MM.1S (cell line): ENCODE data around the gene BMP10.

Experiments used
- CTCF ChIP-seq: fragments of 300-600 bp; sonication (generic); IDR thresholded peaks from 2 replicates; pipeline ENCODE4 v1.5.1; 2016; ENCODE audit warnings: antibody characterized with exemption, low read length, mixed read lengths
- EZH2 ChIP-seq: fragments of 300-600 bp; sonication (generic); optimal IDR thresholded peaks from 2 replicates; pipeline ENCODE3; 2017; ENCODE audit warnings: low read depth, mild to moderate bottlenecking, antibody characterized with exemption, low read length, mixed read lengths
- EZH2phosphoT487 ChIP-seq: fragments of 300-600 bp; sonication (generic); IDR thresholded peaks from 2 replicates; pipeline ENCODE4 v1.6.1; 2018; ENCODE audit warnings: antibody characterized with exemption, low read length

DNA sequence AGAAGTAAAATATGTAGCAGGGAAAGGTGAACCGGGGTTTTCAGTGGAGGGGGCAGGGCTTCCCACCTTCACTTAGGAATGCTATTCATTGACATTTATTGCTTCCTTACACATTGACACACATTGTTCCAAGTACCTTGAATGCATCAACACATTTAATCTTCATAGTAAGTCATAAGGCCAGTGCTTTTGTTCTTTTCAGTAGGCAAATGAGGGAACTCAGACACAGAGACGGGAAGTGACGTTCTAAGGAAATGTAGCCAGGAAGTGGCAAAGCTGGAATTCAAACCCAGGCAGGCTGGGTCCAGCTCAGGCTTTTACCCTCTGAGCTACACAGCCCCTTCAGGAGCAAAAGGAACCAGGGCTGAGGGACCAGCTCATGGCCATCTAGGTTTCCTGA lies 20.7 kb downstream of the BMP10 start:
- TF ChIP-seq EZH2 (no peak), CTCF (no peak), EZH2phosphoT487 (no peak)
